GM04504 (cell line): Measurements from ENCODE around the gene PCBP4.

Experiments used
- DNase-seq: peaks from one replicate; pipeline ENCODE4 v3.0.0-alpha.2; 2012; ENCODE audit warnings: low read depth

The PCBP4 gene

GRCh38 chr3:51967384-51968169 is at the start of gene PCBP4:
TSS of gene PCBP4 (minus strand) at chr3:51967454. CDS start at chr3:51961240, 6,214 bp downstream.
- no peak for DNase-seq

- DNase-seq, result no peak
Measured at GRCh38 chr3:52015438-52016228, 48.4 kb upstream of the PCBP4 start.

- no peak for DNase-seq
Measured at GRCh38 chr3:52014613-52015012, 47.4 kb upstream of the PCBP4 start.

GRCh38 chr3:52013802-52014598 is 46.7 kb upstream of the PCBP4 start:
- no peak for DNase-seq

- DNase-seq, result no peak
Measured at GRCh38 chr3:52012699-52013098, 45.4 kb upstream of the PCBP4 start.

- no peak for DNase-seq
Measured at GRCh38 chr3:52010431-52010830, 43.2 kb upstream of the PCBP4 start.

GRCh38 chr3:52007291-52007690 is 40.0 kb upstream of the PCBP4 start:
- no peak for DNase-seq

GRCh38 chr3:52006820-52007133 is 39.5 kb upstream of the PCBP4 start:
- DNase-seq, result no peak

GRCh38 chr3:52006017-52006819 is 39.0 kb upstream of the PCBP4 start:
- DNase-seq, result no peak

GRCh38 chr3:52005571-52005986 is 38.3 kb upstream of the PCBP4 start:
- no peak for DNase-seq

- DNase-seq, result no peak
Measured at GRCh38 chr3:52004906-52005395, 37.7 kb upstream of the PCBP4 start.

GRCh38 chr3:52004163-52004787 is 37.0 kb upstream of the PCBP4 start:
- no peak for DNase-seq

- no peak for DNase-seq
Measured at GRCh38 chr3:52002748-52003147, 35.5 kb upstream of the PCBP4 start.

GRCh38 chr3:52001443-52001974 is 34.3 kb upstream of the PCBP4 start:
- DNase-seq, result no peak

GRCh38 chr3:51999846-52000245 is 32.6 kb upstream of the PCBP4 start:
- DNase-seq, result no peak

- DNase-seq, result no peak
Measured at GRCh38 chr3:51998774-51999173, 31.5 kb upstream of the PCBP4 start.

GRCh38 chr3:51997935-51998596 is 30.8 kb upstream of the PCBP4 start:
- no peak for DNase-seq

GRCh38 chr3:51997172-51997571 is 29.9 kb upstream of the PCBP4 start:
- no peak for DNase-seq

- DNase-seq, result peak; percentile 89
Measured at GRCh38 chr3:51995346-51996163, 28.3 kb upstream of the PCBP4 start, which contains the start of gene RPL29. TSS of gene RPL29 (minus strand) at chr3:51995895. CDS start at chr3:51995461, 434 bp downstream.
